Measurements from ENCODE around the gene GAGE10. TPM values are rescaled to one million over a fixed set of nuclear protein-coding genes. Genes with fewer than 3 reads are reported as not detected.

The GAGE10 gene
- total RNA-seq, 2 donors from 2014 or later, result not detected

- H3K4me1 ChIP-seq, result no peaks in the 10 kb centered on the region
- no peak overlapping the region for H3K27ac ChIP-seq
- no peak overlapping the region for H3K4me3 ChIP-seq
- H3K36me3 ChIP-seq, result no peaks in the 10 kb centered on the region
- H3K27me3 ChIP-seq, result no peaks in the 10 kb centered on the region
- TF ChIP-seq CTCF (IDR thresholded peaks at IDR 0.05), result no peak
- no peaks in the 10 kb centered on the region for H3K9me3 ChIP-seq
- H3K9ac ChIP-seq (ENCODE audit: low read depth in 2 of 2, low read length in 2 of 2), result no peak overlapping the region
- no peak for DNase-seq
- intact Hi-C loops (cut with DNase I), result no loop called here
Observed at GRCh38 chrX:49258749-49259124, 44.7 kb upstream of the GAGE10 start.

GRCh38 chrX:49260221-49260985 is 43.0 kb upstream of the GAGE10 start:
- DNase-seq, result no peak

GRCh38 chrX:49262603-49263002 is 40.8 kb upstream of the GAGE10 start:
- DNase-seq, result no peak
- H3K4me1 ChIP-seq, result no peaks in the 10 kb centered on the region
- H3K9me3 ChIP-seq, result no peaks in the 10 kb centered on the region
- no peak overlapping the region for H3K27ac ChIP-seq
- H3K9ac ChIP-seq (ENCODE audit: low read depth in 2 of 2, low read length in 2 of 2), result no peak overlapping the region
- intact Hi-C loops (cut with DNase I), result no loop called here
- no peaks in the 10 kb centered on the region for H3K27me3 ChIP-seq
- TF ChIP-seq CTCF (IDR thresholded peaks at IDR 0.05), result no peak
- no peaks in the 10 kb centered on the region for H3K36me3 ChIP-seq
- no peak overlapping the region for H3K4me3 ChIP-seq

More at GRCh38 chrX:49260221-49260985, 43.0 kb upstream of the GAGE10 start:
- H3K9ac ChIP-seq (ENCODE audit: low read depth in 2 of 2, low read length in 2 of 2), result no peak overlapping the region
- TF ChIP-seq CTCF (IDR thresholded peaks at IDR 0.05), result no peak
- H3K4me3 ChIP-seq, result no peak overlapping the region
- no peak overlapping the region for H3K27ac ChIP-seq
- intact Hi-C loops (cut with DNase I), result no loop called here
- H3K9me3 ChIP-seq, result no peaks in the 10 kb centered on the region
- no peaks in the 10 kb centered on the region for H3K4me1 ChIP-seq
- no peaks in the 10 kb centered on the region for H3K36me3 ChIP-seq
- no peaks in the 10 kb centered on the region for H3K27me3 ChIP-seq

- no peak for DNase-seq
- intact Hi-C loops (cut with DNase I), result no loop called here
Observed at GRCh38 chrX:49263631-49264030, 39.8 kb upstream of the GAGE10 start.

DNA sequence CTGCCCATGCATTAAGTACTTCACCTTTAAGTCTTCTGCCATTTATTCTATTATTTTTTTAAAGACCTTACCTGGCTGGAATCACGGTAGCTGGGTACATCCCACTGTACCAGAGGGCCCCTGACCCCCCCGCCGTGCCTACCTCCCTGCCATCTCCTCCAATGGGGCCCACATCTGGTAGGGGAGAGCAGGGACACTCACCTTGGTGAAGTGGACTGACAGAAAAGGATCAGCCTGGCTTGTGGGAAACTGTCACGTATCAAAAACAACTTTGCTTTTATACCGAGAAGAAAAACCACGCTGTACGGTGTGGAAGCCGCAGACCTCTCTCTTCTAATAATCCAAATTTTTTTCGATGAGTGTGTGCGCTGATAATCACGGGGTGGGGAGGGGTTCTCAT is 39.0 kb upstream of the GAGE10 start, which contains the start of gene FOXP3:
FOXP3 (minus strand) TSS at position 251 of the 400 bp plus-strand sequence. CDS start 6,205 bp downstream, outside the sequence.
- H3K9ac ChIP-seq (ENCODE audit: low read depth in 2 of 2, low read length in 2 of 2), result no peak within 1 kb of the TSS
- H3K9me3 ChIP-seq, result no peaks in the 10 kb centered on the region
- H3K27me3 ChIP-seq, result no peaks in the 10 kb centered on the region
- intact Hi-C loops (cut with DNase I), result no loop called here
- H3K27ac ChIP-seq, result no peak within 1 kb of the TSS
- no peak for TF ChIP-seq CTCF (IDR thresholded peaks at IDR 0.05)
- no peaks in the 10 kb centered on the region for H3K4me1 ChIP-seq
- H3K4me3 ChIP-seq, result no peak within 1 kb of the TSS
- no peaks in the 10 kb centered on the region for H3K36me3 ChIP-seq
- no peak for DNase-seq

More at GRCh38 chrX:49263631-49264030, 39.8 kb upstream of the GAGE10 start:
- no peaks in the 10 kb centered on the region for H3K36me3 ChIP-seq
- H3K27me3 ChIP-seq, result no peaks in the 10 kb centered on the region
- no peaks in the 10 kb centered on the region for H3K4me1 ChIP-seq
- no peak for TF ChIP-seq CTCF (IDR thresholded peaks at IDR 0.05)
- no peak overlapping the region for H3K4me3 ChIP-seq
- H3K9me3 ChIP-seq, result no peaks in the 10 kb centered on the region
- H3K9ac ChIP-seq (ENCODE audit: low read depth in 2 of 2, low read length in 2 of 2), result no peak overlapping the region
- no peak overlapping the region for H3K27ac ChIP-seq

All from colonic mucosa (tissue), 4 donors.